Ishikawa (cell line): ENCODE results near the gene FAIM.

ENCODE experiments used
- CEBPB ChIP-seq: IDR thresholded peaks from 2 replicates; pipeline ENCODE4 v1.6.1; 2012
- CREB1 ChIP-seq: IDR thresholded peaks from 2 replicates; pipeline ENCODE4 v1.6.1; 2012; ENCODE audit warnings: low read depth
- EGR1 ChIP-seq: IDR thresholded peaks from 2 replicates; pipeline ENCODE4 v1.6.1; 2012
- EP300 ChIP-seq: IDR thresholded peaks from 2 replicates; pipeline ENCODE4 v1.6.1; 2012; ENCODE audit warnings: borderline replicate concordance
- FOXM1 ChIP-seq: IDR thresholded peaks from 2 replicates; pipeline ENCODE4 v1.6.1; 2012; ENCODE audit warnings: low read depth, borderline replicate concordance
- MAX ChIP-seq: IDR thresholded peaks from 2 replicates; pipeline ENCODE4 v1.6.1; 2012
- NFIC ChIP-seq: IDR thresholded peaks from 2 replicates; pipeline ENCODE4 v1.6.1; 2012
- RAD21 ChIP-seq: IDR thresholded peaks from 2 replicates; pipeline ENCODE4 v1.6.1; 2012; ENCODE audit warnings: low read depth
- REST ChIP-seq: IDR thresholded peaks from 2 replicates; pipeline ENCODE4 v1.6.1; 2012; ENCODE audit warnings: low read depth, mild to moderate bottlenecking
- TAF1 ChIP-seq: IDR thresholded peaks from 2 replicates; pipeline ENCODE4 v1.6.1; 2012; ENCODE audit warnings: low read depth, mild to moderate bottlenecking
- TCF12 ChIP-seq: IDR thresholded peaks from 2 replicates; pipeline ENCODE4 v1.6.1; 2012; ENCODE audit warnings: low read depth
- TEAD4 ChIP-seq: IDR thresholded peaks from 2 replicates; pipeline ENCODE4 v1.6.1; 2012
- USF1 ChIP-seq: IDR thresholded peaks from 2 replicates; pipeline ENCODE4 v1.6.1; 2012
- YY1 ChIP-seq: IDR thresholded peaks from 2 replicates; pipeline ENCODE4 v1.6.1; 2012; ENCODE audit warnings: low read depth
- ZBTB7A ChIP-seq: IDR thresholded peaks from 2 replicates; pipeline ENCODE4 v1.6.1; 2012; ENCODE audit warnings: low read depth

Gene FAIM

GRCh38 chr3:138598534-138598933 lies 10.0 kb upstream of the FAIM start:
- TF ChIP-seq EGR1 (no peak), EP300 (no peak), ZBTB7A (no peak), RAD21 (no peak)

GRCh38 chr3:138600100-138600745 lies 8.3 kb upstream of the FAIM start:
- TF ChIP-seq TEAD4 = no peak

- TF ChIP-seq USF1 = no peak
- no peak for TF ChIP-seq REST
- no peak for TF ChIP-seq TEAD4
- TF ChIP-seq EGR1 = no peak
- TF ChIP-seq NFIC = no peak
- no peak for TF ChIP-seq MAX
- TF ChIP-seq TAF1 = no peak
- no peak for TF ChIP-seq CREB1
- no peak for TF ChIP-seq EP300
- TF ChIP-seq RAD21 = no peak
Measured at GRCh38 chr3:138609898-138610266, 1.3 kb downstream of the FAIM start.

GRCh38 chr3:138615462-138615861 lies 6.9 kb downstream of the FAIM start:
- TF ChIP-seq EGR1 (no peak), CEBPB (no peak), YY1 (no peak), EP300 (no peak), MAX (no peak), ZBTB7A (no peak), NFIC (no peak), CREB1 (no peak), REST (no peak), FOXM1 (no peak)

GRCh38 chr3:138620431-138620830 lies 11.9 kb downstream of the FAIM start:
- TF ChIP-seq ZBTB7A = no peak
- no peak for TF ChIP-seq TCF12
- TF ChIP-seq REST = no peak
- TF ChIP-seq USF1 = no peak
- TF ChIP-seq TEAD4 = no peak
- TF ChIP-seq CREB1 = no peak
- no peak for TF ChIP-seq EGR1
- TF ChIP-seq TAF1 = no peak
- no peak for TF ChIP-seq RAD21
- no peak for TF ChIP-seq NFIC
- no peak for TF ChIP-seq MAX
- TF ChIP-seq CEBPB = no peak
- TF ChIP-seq YY1 = no peak
- TF ChIP-seq FOXM1 = no peak
